Measurements from ENCODE around the gene ZNF107.

DNA sequence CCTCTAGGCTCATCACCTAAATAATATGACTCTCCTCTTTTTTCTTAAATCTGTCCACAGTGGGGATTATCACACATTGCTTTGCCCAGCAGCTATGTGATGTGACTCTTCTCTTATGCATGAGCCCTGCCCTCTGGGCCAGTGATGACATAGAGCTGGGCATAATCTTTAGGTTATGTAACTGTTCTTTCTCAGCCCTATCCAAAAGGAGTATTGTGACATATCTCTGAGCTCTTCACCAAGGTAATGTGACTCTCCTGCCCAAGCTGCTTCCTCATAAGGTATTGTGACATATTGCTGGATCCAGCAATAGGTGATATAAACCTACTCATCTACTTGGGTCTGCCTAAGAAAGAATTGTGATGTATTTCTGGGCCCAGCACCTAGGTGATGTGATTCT is 37.7 kb upstream of the ZNF107 start:
- TF ChIP-seq, protein P1, sequence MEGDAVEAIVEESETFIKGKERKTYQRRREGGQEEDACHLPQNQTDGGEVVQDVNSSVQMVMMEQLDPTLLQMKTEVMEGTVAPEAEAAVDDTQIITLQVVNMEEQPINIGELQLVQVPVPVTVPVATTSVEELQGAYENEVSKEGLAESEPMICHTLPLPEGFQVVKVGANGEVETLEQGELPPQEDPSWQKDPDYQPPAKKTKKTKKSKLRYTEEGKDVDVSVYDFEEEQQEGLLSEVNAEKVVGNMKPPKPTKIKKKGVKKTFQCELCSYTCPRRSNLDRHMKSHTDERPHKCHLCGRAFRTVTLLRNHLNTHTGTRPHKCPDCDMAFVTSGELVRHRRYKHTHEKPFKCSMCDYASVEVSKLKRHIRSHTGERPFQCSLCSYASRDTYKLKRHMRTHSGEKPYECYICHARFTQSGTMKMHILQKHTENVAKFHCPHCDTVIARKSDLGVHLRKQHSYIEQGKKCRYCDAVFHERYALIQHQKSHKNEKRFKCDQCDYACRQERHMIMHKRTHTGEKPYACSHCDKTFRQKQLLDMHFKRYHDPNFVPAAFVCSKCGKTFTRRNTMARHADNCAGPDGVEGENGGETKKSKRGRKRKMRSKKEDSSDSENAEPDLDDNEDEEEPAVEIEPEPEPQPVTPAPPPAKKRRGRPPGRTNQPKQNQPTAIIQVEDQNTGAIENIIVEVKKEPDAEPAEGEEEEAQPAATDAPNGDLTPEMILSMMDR (conservative IDR thresholded peaks at IDR 0.05; ENCODE audit: low read depth in 2 of 2) = no peak
- no peak for TF ChIP-seq POLR2AphosphoS5 (IDR thresholded peaks at IDR 0.05; ENCODE audit: low read depth)
- no peak for TF ChIP-seq NANOG (IDR thresholded peaks at IDR 0.05; ENCODE audit: borderline replicate concordance)
- TF ChIP-seq, protein P2, sequence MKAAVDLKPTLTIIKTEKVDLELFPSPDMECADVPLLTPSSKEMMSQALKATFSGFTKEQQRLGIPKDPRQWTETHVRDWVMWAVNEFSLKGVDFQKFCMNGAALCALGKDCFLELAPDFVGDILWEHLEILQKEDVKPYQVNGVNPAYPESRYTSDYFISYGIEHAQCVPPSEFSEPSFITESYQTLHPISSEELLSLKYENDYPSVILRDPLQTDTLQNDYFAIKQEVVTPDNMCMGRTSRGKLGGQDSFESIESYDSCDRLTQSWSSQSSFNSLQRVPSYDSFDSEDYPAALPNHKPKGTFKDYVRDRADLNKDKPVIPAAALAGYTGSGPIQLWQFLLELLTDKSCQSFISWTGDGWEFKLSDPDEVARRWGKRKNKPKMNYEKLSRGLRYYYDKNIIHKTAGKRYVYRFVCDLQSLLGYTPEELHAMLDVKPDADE (IDR thresholded peaks at IDR 0.05) = no peak
- no peak for TF ChIP-seq EZH2phosphoT487 (IDR thresholded peaks at IDR 0.05; ENCODE audit: unreplicated experiment)
- no peak for TF ChIP-seq EZH2 (IDR thresholded peaks at IDR 0.05; ENCODE audit: low read depth, unreplicated experiment)
- no peak for TF ChIP-seq CREB1 (CRISPR knock-in tag; IDR thresholded peaks at IDR 0.05; ENCODE audit: low read depth)
